ENCODE measurements around the gene ME3. TPM values are rescaled to one million over a fixed set of nuclear protein-coding genes. Genes with fewer than 3 reads are reported as not detected.
A peak's percentile ranks its signal among the peaks of the same experiment; 100 is the strongest.
"Not testable (repeated sequence)": the region's sequence is repeated elsewhere in the genome, so short reads cannot be mapped to it uniquely, and the experiment has no call there.

The ME3 gene
- total RNA-seq, 1 donor from 2014 or later, result 34.2 TPM

GRCh38 chr11:86663761-86664160, 8.7 kb downstream of the ME3 start:
- intact Hi-C loops (cut with DNase I), result no loop called here
- Histone ChIP-seq H3K4me3 (no peak overlapping the region), H3K36me3 (no peaks in the 10 kb centered on the region), H3K4me1 (peaks cover 0 to 4% of the 10 kb centered on the region in 2 donors), H3K9me3 (no peaks in the 10 kb centered on the region), H3K27me3 (no peaks in the 10 kb centered on the region), H3K27ac (peak overlapping the region in 1 of 2 donors; percentile 11)
- TF ChIP-seq, protein P1, sequence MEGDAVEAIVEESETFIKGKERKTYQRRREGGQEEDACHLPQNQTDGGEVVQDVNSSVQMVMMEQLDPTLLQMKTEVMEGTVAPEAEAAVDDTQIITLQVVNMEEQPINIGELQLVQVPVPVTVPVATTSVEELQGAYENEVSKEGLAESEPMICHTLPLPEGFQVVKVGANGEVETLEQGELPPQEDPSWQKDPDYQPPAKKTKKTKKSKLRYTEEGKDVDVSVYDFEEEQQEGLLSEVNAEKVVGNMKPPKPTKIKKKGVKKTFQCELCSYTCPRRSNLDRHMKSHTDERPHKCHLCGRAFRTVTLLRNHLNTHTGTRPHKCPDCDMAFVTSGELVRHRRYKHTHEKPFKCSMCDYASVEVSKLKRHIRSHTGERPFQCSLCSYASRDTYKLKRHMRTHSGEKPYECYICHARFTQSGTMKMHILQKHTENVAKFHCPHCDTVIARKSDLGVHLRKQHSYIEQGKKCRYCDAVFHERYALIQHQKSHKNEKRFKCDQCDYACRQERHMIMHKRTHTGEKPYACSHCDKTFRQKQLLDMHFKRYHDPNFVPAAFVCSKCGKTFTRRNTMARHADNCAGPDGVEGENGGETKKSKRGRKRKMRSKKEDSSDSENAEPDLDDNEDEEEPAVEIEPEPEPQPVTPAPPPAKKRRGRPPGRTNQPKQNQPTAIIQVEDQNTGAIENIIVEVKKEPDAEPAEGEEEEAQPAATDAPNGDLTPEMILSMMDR (IDR thresholded peaks at IDR 0.05), result no peak
- no peak for DNase-seq (ENCODE audit: low spot score in 2 of 2)

GRCh38 chr11:86663291-86663690, 9.1 kb downstream of the ME3 start:
- no peaks in the 10 kb centered on the region for H3K9me3 ChIP-seq
- TF ChIP-seq, protein P1 (IDR thresholded peaks at IDR 0.05), result no peak
- no peak for DNase-seq (ENCODE audit: low spot score in 2 of 2)
- peaks cover 0 to 4% of the 10 kb centered on the region in 2 donors for H3K4me1 ChIP-seq
- H3K4me3 ChIP-seq, result no peak overlapping the region
- peak overlapping the region in 1 of 2 donors; percentile 11 for H3K27ac ChIP-seq
- H3K27me3 ChIP-seq, result no peaks in the 10 kb centered on the region
- intact Hi-C loops (cut with DNase I), result no loop called here
- no peaks in the 10 kb centered on the region for H3K36me3 ChIP-seq

GRCh38 chr11:86660736-86661135, 11.7 kb downstream of the ME3 start:
- no peak for DNase-seq (ENCODE audit: low spot score in 2 of 2)
- H3K9me3 ChIP-seq, result no peaks in the 10 kb centered on the region
- TF ChIP-seq, protein P1 (IDR thresholded peaks at IDR 0.05), result no peak
- H3K36me3 ChIP-seq, result no peaks in the 10 kb centered on the region
- intact Hi-C loops (cut with DNase I), result no loop called here
- no peak overlapping the region for H3K4me3 ChIP-seq
- H3K27ac ChIP-seq, result no peak overlapping the region
- H3K4me1 ChIP-seq, result peaks cover 0 to 4% of the 10 kb centered on the region in 2 donors
- H3K27me3 ChIP-seq, result no peaks in the 10 kb centered on the region

DNA sequence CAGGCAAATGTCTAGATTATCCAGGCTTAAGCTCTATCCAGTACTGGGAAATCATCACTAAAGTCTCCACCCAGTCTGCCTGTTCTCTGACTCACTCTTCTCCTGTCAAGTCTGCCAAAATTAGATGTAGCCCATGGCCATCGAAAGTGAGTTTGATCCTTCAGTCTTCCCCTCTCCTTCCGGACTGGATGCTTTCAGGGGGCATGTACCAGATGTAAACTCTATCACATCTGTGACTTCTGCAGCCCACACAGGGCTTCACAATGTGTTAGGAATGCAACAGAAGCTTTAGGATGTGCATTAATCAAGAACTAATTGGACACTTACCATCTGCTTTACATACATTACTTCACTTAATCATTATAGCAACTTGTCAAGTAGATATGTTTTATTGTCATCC, 12.3 kb downstream of the ME3 start:
- Histone ChIP-seq H3K4me1 (peaks cover 0 to 4% of the 10 kb centered on the region in 2 donors), H3K27ac (peak overlapping the region in 1 of 2 donors; percentile 12), H3K36me3 (no peaks in the 10 kb centered on the region), H3K9me3 (no peaks in the 10 kb centered on the region), H3K27me3 (no peaks in the 10 kb centered on the region), H3K4me3 (no peak overlapping the region)
- intact Hi-C loops (cut with DNase I), result no loop called here
- TF ChIP-seq, protein P1 (IDR thresholded peaks at IDR 0.05), result no peak
- no peak for DNase-seq (ENCODE audit: low spot score in 2 of 2)

DNA sequence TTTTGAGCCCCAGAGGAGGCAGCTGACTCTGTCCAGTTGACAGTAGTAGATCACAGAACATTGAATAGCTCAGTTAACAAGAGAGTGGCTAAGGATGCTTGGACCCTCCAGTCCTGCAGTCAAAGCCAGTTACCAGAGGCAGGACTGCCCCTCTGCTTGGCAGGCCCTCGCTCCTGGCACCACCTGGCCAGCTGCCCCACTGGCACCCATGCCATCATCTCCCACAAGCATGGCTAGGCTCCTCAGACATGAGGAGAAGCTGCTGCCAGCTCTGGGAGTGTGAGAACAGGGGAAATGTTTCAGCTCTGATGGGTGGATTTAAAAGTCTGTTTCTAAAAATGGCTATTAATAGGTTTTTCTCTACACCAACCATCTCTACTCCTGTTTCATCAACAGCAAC, 13.9 kb downstream of the ME3 start:
- no peaks in the 10 kb centered on the region for H3K27me3 ChIP-seq
- peaks cover 0 to 4% of the 10 kb centered on the region in 2 donors for H3K4me1 ChIP-seq
- H3K36me3 ChIP-seq, result no peaks in the 10 kb centered on the region
- TF ChIP-seq, protein P1 (IDR thresholded peaks at IDR 0.05), result no peak
- H3K27ac ChIP-seq, result peak overlapping the region in 1 of 2 donors; percentile 42
- no peak overlapping the region for H3K4me3 ChIP-seq
- no peak for DNase-seq (ENCODE audit: low spot score in 2 of 2)
- intact Hi-C loops (cut with DNase I), result no loop called here
- H3K9me3 ChIP-seq, result no peaks in the 10 kb centered on the region

- H3K27me3 ChIP-seq; H3K9me3 ChIP-seq; intact Hi-C loops (cut with DNase I); H3K36me3 ChIP-seq; H3K27ac ChIP-seq; DNase-seq (ENCODE audit: low spot score in 2 of 2); H3K4me3 ChIP-seq: not testable (repeated sequence)
- H3K4me1 ChIP-seq, result peaks cover 0 to 15% of the 10 kb centered on the region in 2 donors
Measured at GRCh38 chr11:86645212-86645611, 27.2 kb downstream of the ME3 start.

Measured in ascending aorta (tissue), 2 donors.